Measurements from ENCODE around the gene CIAO3. TPM values are rescaled to one million over a fixed set of nuclear protein-coding genes. Genes with fewer than 3 reads are reported as not detected.

CIAO3 gene
- polyA plus RNA-seq, 1 experiment, result 23.1 TPM

DNA sequence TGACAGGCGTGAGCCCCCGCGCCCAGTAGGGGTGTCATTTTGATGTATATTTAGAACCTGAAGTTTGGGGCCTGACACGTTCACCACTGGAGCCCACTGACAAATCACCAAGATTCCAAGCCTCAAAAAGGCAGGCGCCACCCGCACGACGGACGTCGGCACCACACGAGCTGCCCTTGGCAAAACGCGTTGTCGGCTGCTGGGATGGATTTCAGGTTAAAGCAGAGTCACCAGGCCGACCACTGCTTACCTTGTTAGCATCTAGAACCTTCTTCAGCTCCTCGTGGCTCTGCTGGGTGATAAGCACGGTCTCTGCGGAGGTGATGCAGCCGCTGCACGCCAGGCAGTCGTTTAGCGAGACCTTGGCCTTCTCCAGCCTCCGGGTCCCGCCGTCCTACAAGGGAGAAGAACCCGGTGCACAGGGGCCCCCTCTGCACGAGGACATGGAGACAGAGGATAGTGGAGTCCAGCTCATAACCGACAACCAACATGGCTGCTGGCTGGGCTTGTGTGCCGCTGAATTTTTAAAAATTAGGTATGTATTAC, 3.8 kb downstream of the CIAO3 start:
- no peak for DNase-seq (ENCODE audit: low read depth)
- peaks cover 21% of the 10 kb centered on the region for H3K36me3 ChIP-seq (ENCODE audit: control insufficient read depth, insufficient read depth, low read length)
- TF ChIP-seq, protein P1, sequence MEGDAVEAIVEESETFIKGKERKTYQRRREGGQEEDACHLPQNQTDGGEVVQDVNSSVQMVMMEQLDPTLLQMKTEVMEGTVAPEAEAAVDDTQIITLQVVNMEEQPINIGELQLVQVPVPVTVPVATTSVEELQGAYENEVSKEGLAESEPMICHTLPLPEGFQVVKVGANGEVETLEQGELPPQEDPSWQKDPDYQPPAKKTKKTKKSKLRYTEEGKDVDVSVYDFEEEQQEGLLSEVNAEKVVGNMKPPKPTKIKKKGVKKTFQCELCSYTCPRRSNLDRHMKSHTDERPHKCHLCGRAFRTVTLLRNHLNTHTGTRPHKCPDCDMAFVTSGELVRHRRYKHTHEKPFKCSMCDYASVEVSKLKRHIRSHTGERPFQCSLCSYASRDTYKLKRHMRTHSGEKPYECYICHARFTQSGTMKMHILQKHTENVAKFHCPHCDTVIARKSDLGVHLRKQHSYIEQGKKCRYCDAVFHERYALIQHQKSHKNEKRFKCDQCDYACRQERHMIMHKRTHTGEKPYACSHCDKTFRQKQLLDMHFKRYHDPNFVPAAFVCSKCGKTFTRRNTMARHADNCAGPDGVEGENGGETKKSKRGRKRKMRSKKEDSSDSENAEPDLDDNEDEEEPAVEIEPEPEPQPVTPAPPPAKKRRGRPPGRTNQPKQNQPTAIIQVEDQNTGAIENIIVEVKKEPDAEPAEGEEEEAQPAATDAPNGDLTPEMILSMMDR (IDR thresholded peaks at IDR 0.05; ENCODE audit: insufficient read depth, low read depth, low read length), result no peak
- POLR2A ChIA-PET, result no interaction called here
- H3K4me3 ChIP-seq (ENCODE audit: low read depth, low read length), result no peak overlapping the region
- CTCF ChIA-PET, result interaction anchor here (0.9 to 1.8 kb wide), 4 partner anchors 21 to 320 kb away, joined by 3 to 6 read pairs (median 3); no protein-coding TSS in a partner anchor
- no peaks in the 10 kb centered on the region for H3K27me3 ChIP-seq (ENCODE audit: control insufficient read depth, insufficient read depth, low read length)

DNA sequence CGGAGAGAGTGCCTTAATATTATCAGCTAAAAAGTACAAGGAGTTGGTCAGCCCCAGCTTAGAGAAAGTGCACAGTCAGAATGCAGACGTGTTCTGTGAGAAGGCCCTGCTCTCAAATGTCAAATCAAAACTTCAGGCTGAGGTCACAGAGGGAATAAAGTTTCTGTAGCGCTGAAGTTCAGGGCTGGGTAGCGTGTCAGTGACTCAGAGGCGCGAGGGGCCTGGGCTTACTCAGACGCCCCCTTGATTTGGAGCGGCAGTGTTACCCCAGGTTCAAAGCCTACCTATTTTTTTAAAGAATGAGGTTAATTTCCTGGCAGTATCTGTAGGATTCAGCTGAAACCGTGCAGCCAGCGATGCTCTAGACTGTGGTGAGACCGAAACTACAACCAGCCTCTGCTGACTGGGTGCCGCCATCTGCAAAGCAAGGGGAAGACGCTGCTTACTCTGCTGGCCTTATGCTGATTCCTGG, 4.8 kb downstream of the CIAO3 start:
- POLR2A ChIA-PET, result no interaction called here

DNA sequence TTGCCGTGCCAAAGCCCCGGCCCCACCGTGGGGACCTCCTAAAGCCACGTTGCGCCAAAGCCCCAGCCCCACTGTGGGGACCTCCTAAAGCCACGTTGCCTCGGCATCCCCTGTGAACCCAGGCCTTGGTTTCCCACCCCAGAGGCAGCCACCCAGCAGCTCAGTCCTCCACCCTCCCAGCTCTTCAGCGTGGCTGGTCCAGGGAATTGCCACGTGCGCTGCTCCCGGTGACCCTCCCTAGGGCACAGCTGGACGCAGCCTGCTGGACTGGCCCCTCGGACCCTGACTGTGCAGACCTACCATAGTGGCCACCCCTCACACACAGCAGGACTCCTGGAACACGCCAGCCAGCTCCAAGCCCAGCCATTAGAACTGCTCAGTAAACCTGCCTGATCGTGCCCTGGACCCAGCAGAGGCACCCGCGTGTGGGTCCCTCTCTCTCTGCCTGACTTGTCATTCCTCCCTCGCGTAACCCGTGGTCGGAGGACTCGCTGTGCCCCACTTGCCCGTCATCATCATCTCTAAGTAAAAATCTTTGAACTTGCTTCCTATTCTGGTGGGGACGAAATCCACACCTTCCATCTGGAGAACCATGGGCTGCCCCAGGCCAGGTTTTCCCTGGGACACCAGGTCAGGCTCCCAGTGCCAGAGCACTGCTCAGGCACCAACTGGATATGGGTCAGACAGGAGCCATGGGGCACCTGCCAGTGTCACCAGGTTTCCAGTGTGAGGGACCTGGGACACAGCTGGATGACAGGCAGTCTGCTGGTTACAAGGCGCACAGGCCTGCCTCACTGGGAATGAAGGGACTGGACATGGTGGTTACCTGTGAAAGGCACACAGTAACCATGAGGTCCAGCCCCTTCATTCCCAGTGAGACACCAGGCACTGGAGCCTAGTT, 5.6 kb downstream of the CIAO3 start:
- CTCF ChIA-PET, result interaction anchor here (1.8 kb wide), 1 partner anchor 23 kb away, joined by 6 read pairs; no protein-coding TSS in a partner anchor
- no peak for DNase-seq (ENCODE audit: low read depth)
- TF ChIP-seq, protein P1 (IDR thresholded peaks at IDR 0.05; ENCODE audit: insufficient read depth, low read depth, low read length), result no peak
- POLR2A ChIA-PET, result no interaction called here
- Histone ChIP-seq H3K36me3 (ENCODE audit: control insufficient read depth, insufficient read depth, low read length) (peaks cover 22% of the 10 kb centered on the region), H3K27me3 (ENCODE audit: control insufficient read depth, insufficient read depth, low read length) (no peaks in the 10 kb centered on the region), H3K4me3 (ENCODE audit: low read depth, low read length) (no peak overlapping the region)

More for the DNA sequence above, 4.8 kb downstream of the CIAO3 start:
- Histone ChIP-seq H3K27me3 (ENCODE audit: control insufficient read depth, insufficient read depth, low read length) (no peaks in the 10 kb centered on the region), H3K4me3 (ENCODE audit: low read depth, low read length) (no peak overlapping the region), H3K36me3 (ENCODE audit: control insufficient read depth, insufficient read depth, low read length) (peaks cover 22% of the 10 kb centered on the region)
- CTCF ChIA-PET, result interaction anchor here (1.3 to 1.8 kb wide), 2 partner anchors 24 to 68 kb away, joined by 3 to 6 read pairs; no protein-coding TSS in a partner anchor
- DNase-seq (ENCODE audit: low read depth), result no peak
- TF ChIP-seq, protein P1 (IDR thresholded peaks at IDR 0.05; ENCODE audit: insufficient read depth, low read depth, low read length), result no peak

DNA sequence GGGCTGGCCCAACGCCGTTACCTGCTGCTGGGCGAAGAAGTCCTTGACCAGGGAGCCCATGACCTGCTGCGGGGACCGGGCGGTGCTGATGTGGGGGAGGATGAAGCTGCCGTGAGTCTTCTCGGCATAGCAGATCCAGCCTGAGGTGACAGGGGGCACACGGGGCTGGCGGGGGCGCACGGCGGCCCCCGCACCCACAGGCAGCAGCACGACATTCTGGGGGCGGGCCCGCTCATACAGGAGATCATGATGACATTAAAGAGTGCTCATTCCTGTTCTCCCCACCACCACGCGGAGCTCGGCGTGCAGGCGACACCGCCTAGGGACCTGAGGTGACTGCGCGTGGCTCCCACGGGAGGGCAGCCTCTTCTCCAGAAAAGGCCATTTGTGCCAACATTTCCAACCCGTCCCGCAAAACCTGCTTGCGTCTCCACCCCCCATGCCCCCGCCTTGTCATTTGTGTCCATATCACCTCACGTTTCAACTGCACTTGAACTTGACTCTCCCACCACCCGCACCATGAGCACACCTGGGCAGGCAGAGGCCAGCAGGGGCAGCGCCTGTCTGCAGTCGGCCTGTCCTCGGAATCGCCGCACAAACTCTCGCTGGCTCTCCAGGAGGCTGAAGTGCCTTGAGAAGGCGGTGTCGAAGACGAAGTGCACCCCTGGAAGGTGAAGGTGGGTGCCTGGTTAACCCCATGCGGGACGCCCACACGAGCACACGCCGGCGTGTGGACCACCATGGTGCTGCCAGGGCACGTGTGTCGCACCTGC, 6.4 kb downstream of the CIAO3 start:
- ChIA-PET CTCF (interaction anchor here (1.4 kb wide), 1 partner anchor 13 kb away, joined by 4 read pairs; the partner anchor contains the start of gene ANTKMT), POLR2A (no interaction called here)
- H3K36me3 ChIP-seq (ENCODE audit: control insufficient read depth, insufficient read depth, low read length), result peaks cover 22% of the 10 kb centered on the region
- H3K4me3 ChIP-seq (ENCODE audit: low read depth, low read length), result no peak overlapping the region
- H3K27me3 ChIP-seq (ENCODE audit: control insufficient read depth, insufficient read depth, low read length), result no peaks in the 10 kb centered on the region
- no peak for DNase-seq (ENCODE audit: low read depth)
- TF ChIP-seq, protein P1 (IDR thresholded peaks at IDR 0.05; ENCODE audit: insufficient read depth, low read depth, low read length), result no peak
